Measurements from ENCODE around the gene MT4. TPM values are rescaled to one million over a fixed set of nuclear protein-coding genes. Genes with fewer than 3 reads are reported as not detected.

Gene MT4
- total and polyA plus RNA-seq, 2 donors (not counting 3 experiments of a cell fraction or from before 2014, with no cell fraction given), result not detected

GRCh38 chr16:56560447-56560846 lies 4.4 kb upstream of the MT4 start:
- Histone ChIP-seq H3K27ac (ENCODE audit: insufficient read depth, low read depth, low read length) (no peak overlapping the region), H3K9me1 (replicated peaks; ENCODE audit: control insufficient read depth, extremely low read depth, insufficient read depth, low read length) (no peaks in the 10 kb centered on the region), H2AFZ (ENCODE audit: low read depth, low read length) (no peak overlapping the region), H3K79me2 (ENCODE audit: control insufficient read depth, insufficient read depth, low read length) (no peaks in the 10 kb centered on the region), H3K9ac (replicated peaks; ENCODE audit: extremely low read depth, insufficient read depth, low read length) (no peak overlapping the region), H4K20me1 (replicated peaks; ENCODE audit: control insufficient read depth, extremely low read depth, insufficient read depth, low read length) (no peaks in the 10 kb centered on the region), H3K9me3 (replicated peaks; ENCODE audit: control insufficient read depth, insufficient read depth, low read length) (no peaks in the 10 kb centered on the region), H3K36me3 (ENCODE audit: control insufficient read depth in 2 of 2, extremely low read depth in 1 of 2, insufficient read depth in 2 of 2, low read length in 2 of 2) (no peaks in the 10 kb centered on the region), H3K4me1 (ENCODE audit: control insufficient read depth, extremely low read depth, insufficient read depth, low read length) (no peaks in the 10 kb centered on the region), H3K4me2 (ENCODE audit: insufficient read depth, low read length) (no peak overlapping the region), H3K27me3 (ENCODE audit: control insufficient read depth in 2 of 2, insufficient read depth in 2 of 2, low read length in 2 of 2) (peaks cover 6 to 17% of the 10 kb centered on the region in 2 experiments), H3K4me3 (replicated peaks in 1 of 3; ENCODE audit: insufficient read depth in 1 of 3, low read depth in 1 of 3, low read length in 3 of 3) (no peak overlapping the region)
- POLR2A ChIA-PET, result no interaction called here
- no peak for TF ChIP-seq GATA2 (IDR thresholded peaks at IDR 0.05; ENCODE audit: insufficient read depth, insufficient read length, low read depth, low read length)
- no peak for TF ChIP-seq FOS (IDR thresholded peaks at IDR 0.05; ENCODE audit: borderline replicate concordance, insufficient read depth, low read length)
- no peak for TF ChIP-seq POLR2A (IDR thresholded peaks at IDR 0.05; ENCODE audit: low read depth, low read length)
- TF ChIP-seq MAX (IDR thresholded peaks at IDR 0.05; ENCODE audit: insufficient read depth, insufficient read length), result no peak
- TF ChIP-seq CTCF (IDR thresholded peaks at IDR 0.05; ENCODE audit: extremely low read depth in 1 of 2, insufficient read depth in 1 of 2, low read depth in 1 of 2, low read length in 2 of 2), result no peak
- TF ChIP-seq MYC (IDR thresholded peaks at IDR 0.05; ENCODE audit: low read depth, low read length), result no peak
- no TSS peak for BruUV-seq (replicated peaks)
- intact Hi-C loops (cut with micrococcal nuclease), result no loop called here
- CTCF ChIA-PET, result interaction anchor here (1.3 to 3.3 kb wide), 4 partner anchors 16 to 142 kb away, joined by 3 to 12 read pairs (median 8); no protein-coding TSS in a partner anchor
- dilution Hi-C loops (cut with MboI; ENCODE audit: extremely low pct_ligation_motif_present, low sequenced_read_pairs), result no loop called here
- no peak for DNase-seq (ENCODE audit: low read depth, low spot score)
- FAIRE-seq, result no peak

- no peaks in the 10 kb centered on the region for H3K9me3 ChIP-seq (replicated peaks; ENCODE audit: control insufficient read depth, insufficient read depth, low read length)
- H3K4me1 ChIP-seq (ENCODE audit: control insufficient read depth, extremely low read depth, insufficient read depth, low read length), result no peaks in the 10 kb centered on the region
- H3K4me2 ChIP-seq (ENCODE audit: insufficient read depth, low read length), result no peak overlapping the region
- FAIRE-seq (no peak), DNase-seq (ENCODE audit: low read depth, low spot score) (no peak)
- no peak for TF ChIP-seq FOS (IDR thresholded peaks at IDR 0.05; ENCODE audit: borderline replicate concordance, insufficient read depth, low read length)
- no peak overlapping the region for H2AFZ ChIP-seq (ENCODE audit: low read depth, low read length)
- peaks cover 6 to 13% of the 10 kb centered on the region in 2 experiments for H3K27me3 ChIP-seq (ENCODE audit: control insufficient read depth in 2 of 2, insufficient read depth in 2 of 2, low read length in 2 of 2)
- BruUV-seq (replicated peaks), result no TSS peak
- H3K36me3 ChIP-seq (ENCODE audit: control insufficient read depth in 2 of 2, extremely low read depth in 1 of 2, insufficient read depth in 2 of 2, low read length in 2 of 2), result no peaks in the 10 kb centered on the region
- no peaks in the 10 kb centered on the region for H3K79me2 ChIP-seq (ENCODE audit: control insufficient read depth, insufficient read depth, low read length)
- H3K27ac ChIP-seq (ENCODE audit: insufficient read depth, low read depth, low read length), result no peak overlapping the region
- H3K9ac ChIP-seq (replicated peaks; ENCODE audit: extremely low read depth, insufficient read depth, low read length), result no peak overlapping the region
- ChIA-PET POLR2A (no interaction called here), CTCF (interaction anchor here (1.0 to 3.3 kb wide), 6 partner anchors 10 to 141 kb away, joined by 3 to 12 read pairs (median 6); no protein-coding TSS in a partner anchor)
- no peak overlapping the region for H3K4me3 ChIP-seq (replicated peaks in 1 of 3; ENCODE audit: insufficient read depth in 1 of 3, low read depth in 1 of 3, low read length in 3 of 3)
- H3K9me1 ChIP-seq (replicated peaks; ENCODE audit: control insufficient read depth, extremely low read depth, insufficient read depth, low read length), result no peaks in the 10 kb centered on the region
- intact Hi-C loops (cut with micrococcal nuclease) (no loop called here), dilution Hi-C loops (cut with MboI; ENCODE audit: extremely low pct_ligation_motif_present, low sequenced_read_pairs) (no loop called here)
- H4K20me1 ChIP-seq (replicated peaks; ENCODE audit: control insufficient read depth, extremely low read depth, insufficient read depth, low read length), result no peaks in the 10 kb centered on the region
Measured at GRCh38 chr16:56561126-56561525, 3.7 kb upstream of the MT4 start.

Measured in endothelial cell of umbilical vein (primary cell).